GM18517 (cell line): ENCODE results near the gene JADE3.

Experiments
- ATAC-seq: cut with Tn5 transposase; IDR thresholded peaks from one replicate; pipeline ENCODE4 v1.9.1; 2021; ENCODE audit warnings: mild to moderate bottlenecking, moderate library complexity; ENCODE audit not compliant: unreplicated experiment

Gene JADE3

GRCh38 chrX:47101206-47101605, 189.0 kb downstream of the JADE3 start:
- no peak for ATAC-seq
